ENCODE data around the gene SEMA3C.

GRCh38 chr7:80833289-80834268, 85.3 kb downstream of the SEMA3C start:
- TF ChIP-seq CTCF (conservative IDR thresholded peaks at IDR 0.05; ENCODE audit: low read depth, low read length): no peak
- TF ChIP-seq EZH2 (IDR thresholded peaks at IDR 0.05; ENCODE audit: borderline replicate concordance, low read depth, low read length, poor library complexity, severe bottlenecking): no peak

Measured in A673 (cell line).